GM18505 (cell line): ENCODE measurements around the gene ZFYVE28.

Experiments used
- ATAC-seq: cut with Tn5 transposase; IDR thresholded peaks from one replicate; pipeline ENCODE4 v1.9.1; 2021; ENCODE audit not compliant: unreplicated experiment
- POLR2A ChIP-seq: IDR thresholded peaks from 4 replicates; pipeline ENCODE4 v1.6.1; 2011; ENCODE audit warnings: borderline replicate concordance; ENCODE audit not compliant: insufficient read depth, insufficient read length; ENCODE audit errors: extremely low read depth

ZFYVE28 gene

GRCh38 chr4:2220016-2220630 is 198.3 kb downstream of the ZFYVE28 start:
- no peak for ATAC-seq
- no peak for TF ChIP-seq POLR2A
